Erythroblast (primary cell): ENCODE data around the gene IFIH1.

Source experiments
- DNase-seq, 2 experiments: peaks; one replicate each; lab custom pipeline; 2025; lab: John Stamatoyannopoulos, UW
- GATA1 ChIP-seq: IDR thresholded peaks from 2 replicates; pipeline ENCODE4 v1.6.1; 2011; ENCODE audit warnings: low read depth, mild to moderate bottlenecking, control low read depth, low read length, moderate library complexity
- POLR2A ChIP-seq: IDR thresholded peaks from 2 replicates; pipeline ENCODE4 v1.6.1; 2011; ENCODE audit warnings: mild to moderate bottlenecking, low read length

Gene IFIH1

DNA sequence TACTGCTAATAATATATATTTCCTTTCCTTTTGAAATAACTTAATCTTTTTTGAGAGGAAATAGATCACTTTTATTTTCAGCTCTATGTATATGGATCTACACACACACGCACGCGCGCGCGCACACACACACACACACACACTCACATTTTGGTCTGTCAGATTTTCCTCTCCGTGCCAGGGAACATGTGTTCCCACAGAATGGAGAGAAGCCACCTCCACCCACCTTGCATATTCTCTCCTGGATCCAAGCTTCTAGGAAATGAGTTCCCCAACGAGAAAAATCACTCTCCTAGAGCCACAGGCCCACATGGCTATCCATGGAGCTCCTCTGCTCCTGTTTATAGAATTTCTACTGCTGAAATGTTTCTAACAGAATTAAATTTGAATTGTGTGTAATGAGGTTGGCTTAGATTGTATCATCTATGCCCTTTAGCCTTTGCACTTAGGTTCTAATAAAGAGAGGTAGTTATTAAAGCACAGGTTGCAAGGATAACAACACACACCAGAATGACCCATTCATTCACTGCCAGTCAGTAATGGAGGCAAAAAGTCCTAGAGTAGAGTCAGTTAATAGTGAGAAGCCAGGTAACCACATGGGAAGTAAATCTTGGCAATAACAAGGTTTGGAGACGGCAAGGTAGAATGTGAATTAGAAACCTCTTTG is 19.7 kb downstream of the IFIH1 start:
- no peak for TF ChIP-seq GATA1
- no peak for TF ChIP-seq POLR2A
- DNase-seq, result no peak

DNA sequence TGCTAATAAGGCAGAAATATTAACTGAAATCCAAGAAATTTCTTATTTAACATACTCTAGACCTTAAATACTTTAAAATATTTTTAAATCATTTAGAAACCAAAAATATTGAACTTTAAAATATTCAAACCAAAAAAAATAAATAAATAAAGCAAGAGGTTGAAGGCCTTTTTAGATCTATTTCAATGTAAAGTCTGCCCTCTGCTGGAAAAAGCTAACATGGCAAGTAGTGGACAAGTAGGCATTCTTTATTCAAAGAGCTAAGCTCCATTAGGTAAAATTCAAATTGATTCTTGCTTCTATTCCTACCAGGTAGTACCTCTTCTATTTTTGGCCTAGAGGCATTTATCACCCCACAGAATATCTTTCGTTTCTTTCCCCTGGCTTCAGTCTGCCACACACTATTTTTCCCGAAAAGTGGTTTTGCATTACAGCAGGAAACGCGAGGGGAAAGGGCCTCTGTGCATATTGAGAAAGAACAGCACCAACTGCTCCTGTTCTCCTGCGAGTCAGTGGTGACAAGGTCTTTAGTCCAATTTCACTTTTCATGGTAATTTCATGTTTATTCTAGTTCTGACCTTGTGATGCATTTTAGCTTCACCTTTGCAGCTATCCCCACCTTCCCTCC is 20.4 kb downstream of the IFIH1 start:
- TF ChIP-seq POLR2A, result no peak
- no peak for TF ChIP-seq GATA1
- DNase-seq, result peak; percentile 70 to 82

DNA sequence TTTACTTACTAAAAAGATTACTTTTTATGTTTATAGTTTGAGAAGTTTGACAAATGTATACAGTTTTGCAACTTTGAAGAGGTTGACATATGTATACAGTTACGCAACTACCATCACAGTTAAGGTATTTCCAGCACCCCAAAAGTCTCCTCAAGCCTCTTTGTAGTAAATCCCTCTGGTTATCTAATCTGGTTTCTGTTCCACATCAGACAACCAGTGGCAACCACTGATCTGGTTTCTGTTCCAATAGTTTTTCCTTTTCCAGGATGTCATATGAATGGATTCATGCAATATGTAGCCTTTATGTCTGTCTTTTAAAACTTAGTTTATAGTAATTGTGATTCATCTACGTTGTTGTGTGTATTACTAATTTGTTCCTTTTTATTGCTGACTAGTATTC is 23.5 kb downstream of the IFIH1 start:
- DNase-seq, result no peak

DNA sequence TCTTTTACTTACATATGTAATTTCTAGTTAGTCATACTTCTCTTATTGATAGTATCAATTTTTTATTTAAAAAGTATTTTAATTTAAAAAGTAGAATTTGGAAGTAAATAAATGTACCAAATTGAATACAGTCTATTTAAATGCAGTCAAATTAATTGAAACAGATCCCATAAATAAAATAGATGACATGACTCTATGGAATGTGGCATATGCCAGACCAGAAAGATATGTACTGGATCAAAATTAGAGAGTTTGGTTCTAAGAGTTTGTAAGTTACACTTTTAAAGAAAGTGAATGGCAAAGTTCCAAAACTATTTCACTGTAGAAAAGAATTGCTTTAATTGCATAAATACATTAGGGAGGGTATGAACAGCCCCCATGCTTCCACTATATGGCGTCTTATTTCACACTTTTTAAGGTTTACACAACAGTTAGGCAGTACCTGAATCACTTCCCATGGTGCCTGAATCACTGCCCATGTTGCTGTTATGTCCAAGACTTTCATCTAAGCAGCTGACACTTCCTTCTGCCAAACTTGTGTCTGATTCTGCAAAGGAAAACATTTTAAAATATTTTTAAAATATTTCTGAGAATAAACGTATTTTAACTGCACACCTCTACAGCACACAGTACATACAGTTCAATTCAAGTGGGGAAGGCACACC is 25.2 kb downstream of the IFIH1 start:
- TF ChIP-seq GATA1 (no peak), POLR2A (no peak)

More for the DNA sequence above, 23.5 kb downstream of the IFIH1 start:
- TF ChIP-seq GATA1 (no peak), POLR2A (no peak)

DNA sequence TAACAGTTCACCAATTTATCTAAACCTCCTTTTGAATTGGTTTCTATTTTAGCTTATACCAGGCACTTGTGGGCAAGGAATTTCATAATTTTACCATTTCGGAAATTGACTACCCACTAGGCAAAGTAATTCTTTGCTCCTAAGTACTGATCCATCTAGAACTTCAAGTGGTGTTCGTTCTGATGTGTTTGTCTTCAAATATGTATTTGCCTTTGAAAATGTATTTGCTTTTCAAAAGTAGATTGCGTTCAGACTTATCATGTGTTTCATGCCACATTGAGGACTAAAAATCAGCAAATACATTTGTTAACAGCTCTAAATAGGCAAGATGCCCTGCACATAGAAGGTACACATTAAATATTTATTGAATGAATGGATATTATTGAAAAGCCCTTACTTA is 26.7 kb downstream of the IFIH1 start:
- TF ChIP-seq GATA1, result no peak
- TF ChIP-seq POLR2A, result no peak

More for the DNA sequence above, 25.2 kb downstream of the IFIH1 start:
- no peak for DNase-seq

DNA sequence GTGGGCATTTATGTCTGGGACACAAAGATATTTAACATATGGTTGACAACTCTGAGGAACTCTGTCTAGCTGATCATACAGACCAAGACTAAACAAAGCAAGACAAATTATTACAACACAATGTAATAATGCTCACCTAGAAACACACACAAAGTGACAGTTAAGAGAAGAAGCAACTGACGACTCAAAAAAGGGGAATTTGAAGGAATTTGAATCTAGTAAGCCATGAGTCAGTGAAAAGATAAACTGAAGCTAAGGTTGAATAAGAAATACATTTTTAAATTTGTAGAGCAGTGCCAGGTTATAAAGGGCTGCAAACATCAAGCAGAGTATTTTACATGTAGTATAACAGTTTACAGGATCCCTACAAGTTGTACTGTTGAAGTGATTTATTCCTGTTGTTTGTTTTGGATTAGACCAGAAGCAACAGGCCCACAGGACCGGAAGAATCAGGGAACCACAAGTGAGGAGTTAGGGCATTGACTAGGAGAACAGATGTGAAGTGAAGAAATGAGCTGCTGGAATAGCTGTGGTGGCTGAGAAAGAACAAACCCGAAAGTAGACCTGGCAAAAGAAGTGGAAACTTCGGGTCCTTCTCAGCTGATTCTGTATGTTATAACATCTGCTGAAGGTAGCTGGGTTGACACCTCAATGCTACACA is 35.6 kb downstream of the IFIH1 start:
- no peak for DNase-seq
- TF ChIP-seq POLR2A (no peak), GATA1 (no peak)

More for the DNA sequence above, 26.7 kb downstream of the IFIH1 start:
- DNase-seq, result no peak

DNA sequence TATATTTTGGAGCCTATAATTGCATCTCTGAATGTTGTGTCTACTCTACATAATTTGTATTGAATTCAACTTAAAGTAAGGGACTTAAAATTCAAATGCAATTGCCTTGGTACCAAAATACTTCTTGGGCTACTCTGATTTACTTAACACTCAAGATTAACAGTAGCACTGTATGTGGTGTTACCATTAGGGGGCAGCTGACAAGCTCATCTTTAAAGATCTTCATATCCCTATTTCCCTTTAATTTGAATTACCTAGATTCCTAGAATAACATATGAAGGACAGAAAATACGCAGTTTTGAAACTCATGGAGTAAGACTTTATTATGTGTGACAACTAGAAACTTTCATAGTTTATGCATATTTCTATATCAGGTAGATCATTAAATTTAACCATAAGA is 37.8 kb downstream of the IFIH1 start:
- DNase-seq, result no peak
- no peak for TF ChIP-seq POLR2A
- no peak for TF ChIP-seq GATA1

DNA sequence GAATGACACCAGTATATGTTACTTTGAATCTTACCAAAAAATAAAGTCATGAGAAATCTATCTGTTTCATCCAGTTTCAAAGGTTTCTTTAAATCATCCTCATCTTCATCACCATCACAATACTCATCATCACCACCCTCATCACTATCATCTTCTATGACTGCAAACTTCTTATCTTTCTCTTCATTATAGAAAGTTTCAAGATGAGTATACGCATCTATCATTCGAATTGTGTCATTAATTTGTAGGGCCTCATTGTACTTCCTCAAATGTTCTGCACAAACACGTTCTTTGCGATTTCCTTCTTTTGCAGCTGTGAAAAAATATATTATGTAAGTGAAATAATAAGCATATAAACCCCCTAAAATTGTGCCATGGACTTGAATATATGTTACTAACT is 41.1 kb downstream of the IFIH1 start:
- TF ChIP-seq POLR2A, result no peak
- TF ChIP-seq GATA1, result no peak

DNA sequence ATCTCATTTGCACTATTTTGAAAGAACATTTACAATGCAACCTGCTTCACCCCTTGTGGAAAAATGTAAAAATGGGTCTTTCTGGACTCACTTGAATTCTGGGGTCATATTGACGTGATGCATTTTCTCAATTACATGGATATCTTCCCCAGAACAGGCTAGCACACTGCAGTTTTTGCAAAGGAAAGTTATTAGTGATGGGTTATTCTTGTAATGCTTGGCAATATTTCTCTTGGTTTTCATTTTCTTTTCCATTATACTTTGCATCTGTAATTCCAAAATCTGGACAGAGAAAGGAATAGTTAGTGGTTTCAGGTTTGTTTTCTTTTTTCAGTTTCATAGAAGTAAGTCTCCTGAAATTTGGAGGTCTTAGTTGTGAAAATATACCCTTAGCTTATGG is 50.5 kb downstream of the IFIH1 start:
- no peak for DNase-seq
- TF ChIP-seq GATA1 (no peak), POLR2A (no peak)

More for the DNA sequence above, 41.1 kb downstream of the IFIH1 start:
- DNase-seq, result no peak

DNA sequence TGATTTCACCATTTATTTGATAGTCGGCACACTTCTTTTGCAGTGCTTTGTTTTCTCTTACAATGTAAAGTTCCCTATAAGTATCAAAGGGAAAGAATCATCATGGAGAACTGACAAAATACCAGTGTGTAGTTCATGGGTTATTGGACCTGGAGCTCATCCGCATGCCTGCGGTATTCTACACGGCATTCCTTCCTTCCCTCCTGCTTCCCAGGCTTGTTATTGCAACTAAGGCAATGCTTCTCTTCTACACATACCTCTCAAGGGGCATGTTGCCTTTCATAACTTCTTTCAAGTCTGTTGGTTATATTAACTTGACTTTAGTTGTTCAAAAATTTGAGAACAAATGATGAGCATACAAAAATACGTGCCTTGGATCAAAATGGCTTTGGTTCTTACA is 51.0 kb downstream of the IFIH1 start:
- no peak for DNase-seq
- TF ChIP-seq GATA1, result no peak
- TF ChIP-seq POLR2A, result no peak

DNA sequence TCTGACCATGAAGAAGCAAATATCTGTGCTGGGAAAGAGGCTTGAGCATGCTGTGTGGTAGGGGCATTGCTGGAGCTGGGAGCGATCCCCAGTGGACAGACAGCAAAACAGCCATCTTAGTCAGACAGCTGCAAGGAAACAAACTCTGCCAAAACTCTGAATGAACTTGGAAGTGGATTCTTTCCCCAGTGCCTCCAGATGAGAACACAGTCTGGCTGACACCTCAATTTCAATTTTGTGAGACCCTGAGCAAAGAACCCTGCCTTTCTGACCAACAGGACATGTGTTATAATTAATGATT is 52.1 kb downstream of the IFIH1 start:
- TF ChIP-seq POLR2A (no peak), GATA1 (no peak)
- no peak for DNase-seq

DNA sequence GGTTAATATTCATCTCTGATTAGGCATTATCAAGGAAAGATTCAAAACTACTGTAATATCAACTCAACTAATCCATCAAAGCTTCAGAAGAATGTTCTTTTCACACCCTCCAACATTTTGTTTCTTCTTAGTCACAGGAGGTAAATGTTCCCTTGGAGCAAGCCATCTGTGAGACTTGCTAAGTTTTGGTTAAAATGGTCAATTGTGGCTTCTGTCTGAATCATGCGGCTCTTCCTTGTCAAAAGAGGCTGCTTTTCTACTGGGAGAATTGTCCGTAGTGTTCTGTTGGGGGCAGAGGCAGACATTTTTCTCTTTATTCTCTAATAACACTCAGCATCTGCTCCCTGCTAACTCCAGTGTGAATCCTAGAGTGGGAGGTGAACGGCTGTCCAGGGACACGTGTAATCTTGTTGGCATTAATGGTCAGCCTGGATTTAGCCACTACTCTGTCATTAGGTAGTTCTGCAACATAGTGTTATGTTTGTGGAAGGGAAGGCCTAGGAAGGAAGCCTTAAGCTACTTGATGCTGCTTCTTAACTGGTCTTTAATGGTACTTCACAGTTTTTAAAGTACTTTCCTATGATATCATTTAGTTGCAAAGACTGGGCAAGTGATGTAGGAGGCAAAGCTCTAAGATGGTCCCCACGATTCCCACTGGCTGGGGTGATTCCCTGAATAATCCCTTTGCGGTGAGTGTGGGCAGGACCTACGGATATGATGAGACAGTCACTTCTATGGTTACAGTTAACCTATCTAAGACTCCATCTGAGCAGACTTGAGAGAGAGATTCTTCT is 52.6 kb downstream of the IFIH1 start:
- TF ChIP-seq GATA1 (no peak), POLR2A (no peak)
- DNase-seq, result no peak

DNA sequence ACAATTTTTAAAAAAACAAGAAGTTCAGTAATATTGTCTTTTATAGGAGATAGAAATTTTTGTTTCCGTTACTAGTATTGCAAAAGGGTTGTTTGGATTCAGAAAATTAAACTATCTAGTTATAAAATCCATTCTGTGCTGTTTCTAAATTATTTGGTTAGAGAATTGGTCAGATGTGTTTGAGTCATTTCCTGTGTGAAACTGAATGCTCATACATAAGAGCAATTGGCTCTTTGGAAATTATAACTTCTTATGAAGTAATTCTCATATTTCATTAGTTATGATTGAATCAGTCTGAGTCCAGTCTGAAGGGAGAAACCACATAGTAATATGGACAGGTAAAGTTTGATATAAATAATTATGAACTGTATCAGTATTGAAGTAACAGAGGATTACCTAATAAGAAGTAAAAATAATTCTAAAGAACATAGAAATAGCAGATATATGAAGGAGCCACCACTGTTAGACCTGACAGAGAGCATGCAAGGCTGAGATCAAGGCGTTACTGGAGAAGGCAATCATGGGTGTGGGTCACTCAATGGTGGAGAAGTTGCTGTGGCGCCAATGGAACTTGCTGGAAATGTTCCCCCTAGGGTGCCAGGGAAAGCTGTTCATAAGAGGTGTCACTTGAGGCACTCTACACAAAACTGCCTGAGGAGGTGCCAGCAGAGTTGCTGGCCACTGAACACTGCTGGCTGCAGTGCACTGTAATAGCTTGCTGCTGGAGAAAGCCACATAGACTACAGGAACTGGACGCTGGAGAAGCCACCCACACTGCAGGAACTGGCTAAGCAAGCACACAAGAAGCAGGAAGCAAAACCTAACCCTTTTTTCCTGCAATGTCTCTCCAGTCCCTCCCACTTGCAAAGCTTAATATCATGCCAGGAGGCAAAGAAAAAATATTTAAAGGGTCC is 57.2 kb downstream of the IFIH1 start:
- DNase-seq, result no peak
- TF ChIP-seq GATA1 (no peak), POLR2A (no peak)
